Type B pancreatic cell (in vitro differentiated cells): ENCODE measurements around the gene RABL6. TPM values are rescaled to one million over a fixed set of nuclear protein-coding genes. Genes with fewer than 3 reads are reported as not detected.
"Not testable (repeated sequence)": the region's sequence is repeated elsewhere in the genome, so short reads cannot be mapped to it uniquely, and the experiment has no call there.

Source experiments
- DNase-seq: peaks from one replicate; pipeline ENCODE4 v3.0.0; 2021; ENCODE audit warnings: mixed read lengths; ENCODE audit not compliant: unreplicated experiment; ENCODE audit errors: extremely low spot score
- H3K27ac Mint-ChIP-seq: 2 replicates; pipeline ENCODE4 v1.8.0; 2021; ENCODE audit warnings: mild to moderate bottlenecking, mixed read lengths
- H3K27me3 Mint-ChIP-seq: 2 replicates; pipeline ENCODE4 v1.8.0; 2021; ENCODE audit warnings: mixed read lengths
- H3K36me3 Mint-ChIP-seq: 2 replicates; pipeline ENCODE4 v1.8.0; 2021; ENCODE audit warnings: mixed read lengths
- H3K4me1 Mint-ChIP-seq: one replicate; pipeline ENCODE4 v1.8.0; 2021; ENCODE audit warnings: mixed read lengths; ENCODE audit not compliant: unreplicated experiment
- H3K4me3 Mint-ChIP-seq: 2 replicates; pipeline ENCODE4 v1.8.0; 2021; ENCODE audit warnings: mild to moderate bottlenecking, mixed read lengths
- H3K9me3 Mint-ChIP-seq: 2 replicates; pipeline ENCODE4 v1.8.0; 2021; ENCODE audit warnings: mixed read lengths
- total RNA-seq: library from RNA; stranded (reverse); gene quantifications from 2 replicates; pipeline ENCODE4 v1.2.1, GENCODE V29; 2021; ENCODE audit warnings: low replicate concordance
- TF ChIP-seq, protein P1 (sequence below): fragments of 200-600 bp; sonication (generic); conservative IDR thresholded peaks from 2 replicates; pipeline ENCODE4 v1.5.0; 2021; ENCODE audit warnings: antibody characterized with exemption, mild to moderate bottlenecking

The RABL6 gene
- total RNA-seq, 1 donor from 2014 or later = 112 TPM

- Mint-ChIP-seq H3K27me3 (peaks cover 50% of the 10 kb centered on the region), H3K27ac (peak overlapping the region; percentile 65), H3K4me3 (peak overlapping the region; percentile 40), H3K9me3 (peaks cover 5% of the 10 kb centered on the region), H3K36me3 (no peaks in the 10 kb centered on the region), H3K4me1 (peaks cover 10% of the 10 kb centered on the region)
- TF ChIP-seq, protein P1, sequence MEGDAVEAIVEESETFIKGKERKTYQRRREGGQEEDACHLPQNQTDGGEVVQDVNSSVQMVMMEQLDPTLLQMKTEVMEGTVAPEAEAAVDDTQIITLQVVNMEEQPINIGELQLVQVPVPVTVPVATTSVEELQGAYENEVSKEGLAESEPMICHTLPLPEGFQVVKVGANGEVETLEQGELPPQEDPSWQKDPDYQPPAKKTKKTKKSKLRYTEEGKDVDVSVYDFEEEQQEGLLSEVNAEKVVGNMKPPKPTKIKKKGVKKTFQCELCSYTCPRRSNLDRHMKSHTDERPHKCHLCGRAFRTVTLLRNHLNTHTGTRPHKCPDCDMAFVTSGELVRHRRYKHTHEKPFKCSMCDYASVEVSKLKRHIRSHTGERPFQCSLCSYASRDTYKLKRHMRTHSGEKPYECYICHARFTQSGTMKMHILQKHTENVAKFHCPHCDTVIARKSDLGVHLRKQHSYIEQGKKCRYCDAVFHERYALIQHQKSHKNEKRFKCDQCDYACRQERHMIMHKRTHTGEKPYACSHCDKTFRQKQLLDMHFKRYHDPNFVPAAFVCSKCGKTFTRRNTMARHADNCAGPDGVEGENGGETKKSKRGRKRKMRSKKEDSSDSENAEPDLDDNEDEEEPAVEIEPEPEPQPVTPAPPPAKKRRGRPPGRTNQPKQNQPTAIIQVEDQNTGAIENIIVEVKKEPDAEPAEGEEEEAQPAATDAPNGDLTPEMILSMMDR = no peak
- DNase-seq = no peak
These were observed 30.4 kb upstream of the RABL6 start for GRCh38 chr9:136777359-136777758.

- peaks cover 10% of the 10 kb centered on the region for H3K4me1 Mint-ChIP-seq
- DNase-seq = no peak
- TF ChIP-seq, protein P1 = no peak
- no peak overlapping the region for H3K27ac Mint-ChIP-seq
- H3K4me3 Mint-ChIP-seq = no peak overlapping the region
- peaks cover 50% of the 10 kb centered on the region for H3K27me3 Mint-ChIP-seq
- no peaks in the 10 kb centered on the region for H3K36me3 Mint-ChIP-seq
- no peaks in the 10 kb centered on the region for H3K9me3 Mint-ChIP-seq
These were observed 27.9 kb upstream of the RABL6 start for GRCh38 chr9:136779808-136780207.

- no peaks in the 10 kb centered on the region for H3K36me3 Mint-ChIP-seq
- no peak overlapping the region for H3K27ac Mint-ChIP-seq
- no peak for DNase-seq
- peaks cover 8% of the 10 kb centered on the region for H3K4me1 Mint-ChIP-seq
- no peaks in the 10 kb centered on the region for H3K9me3 Mint-ChIP-seq
- peaks cover 52% of the 10 kb centered on the region for H3K27me3 Mint-ChIP-seq
- no peak overlapping the region for H3K4me3 Mint-ChIP-seq
- TF ChIP-seq, protein P1 = no peak
These were observed 25.3 kb upstream of the RABL6 start for GRCh38 chr9:136782452-136782851.

DNA sequence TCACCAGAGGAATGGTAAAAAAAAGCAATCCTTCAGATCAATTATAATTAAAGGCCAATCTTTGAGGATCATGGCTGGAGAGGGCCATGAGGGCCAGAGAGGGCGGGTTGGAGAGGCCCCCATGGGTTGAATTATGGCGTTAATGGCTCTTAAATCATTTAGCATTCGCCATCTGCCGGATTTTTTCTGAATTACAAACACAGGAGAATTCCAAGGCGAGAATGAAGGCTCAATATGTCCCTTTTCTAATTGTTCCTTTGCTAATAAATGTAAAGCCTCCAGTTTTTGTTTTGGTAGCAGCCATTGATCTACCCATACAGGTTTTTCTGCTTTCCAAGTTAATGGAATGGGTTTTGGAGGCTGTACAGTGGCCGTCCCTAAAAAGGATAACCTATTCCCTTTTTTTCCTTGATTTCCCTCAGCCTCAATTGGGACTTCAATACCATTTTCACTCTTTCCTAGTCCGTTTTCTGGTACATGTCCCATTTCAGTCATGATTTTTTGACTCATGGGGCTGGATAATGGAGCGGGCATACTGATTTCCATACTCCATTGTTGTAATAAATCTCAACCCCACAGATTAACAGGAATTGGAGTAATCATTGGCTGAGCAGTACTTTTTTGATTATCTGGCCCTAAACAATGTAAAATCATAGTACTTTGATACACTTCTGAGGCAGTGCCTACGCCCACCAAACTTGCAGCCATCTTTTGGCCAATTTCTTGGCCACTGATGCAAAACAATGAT is 23.3 kb upstream of the RABL6 start:
- Mint-ChIP-seq H3K27me3 (peaks cover 37% of the 10 kb centered on the region), H3K4me3 (no peak overlapping the region), H3K27ac (peak overlapping the region; percentile 46), H3K4me1 (peaks cover 28% of the 10 kb centered on the region), H3K36me3 (no peaks in the 10 kb centered on the region), H3K9me3 (no peaks in the 10 kb centered on the region)
- TF ChIP-seq, protein P1 = peak; percentile 74
- no peak for DNase-seq

- peaks cover 31% of the 10 kb centered on the region for H3K27me3 Mint-ChIP-seq
- TF ChIP-seq, protein P1 = no peak
- peak overlapping the region; percentile 46 for H3K27ac Mint-ChIP-seq
- H3K36me3 Mint-ChIP-seq = no peaks in the 10 kb centered on the region
- DNase-seq = no peak
- no peaks in the 10 kb centered on the region for H3K9me3 Mint-ChIP-seq
- H3K4me1 Mint-ChIP-seq = peaks cover 30% of the 10 kb centered on the region
- H3K4me3 Mint-ChIP-seq = no peak overlapping the region
These were observed 22.8 kb upstream of the RABL6 start for GRCh38 chr9:136784997-136785361.

- H3K4me1 Mint-ChIP-seq = peaks cover 30% of the 10 kb centered on the region
- peaks cover 23% of the 10 kb centered on the region for H3K27me3 Mint-ChIP-seq
- H3K4me3 Mint-ChIP-seq, H3K27ac Mint-ChIP-seq, H3K36me3 Mint-ChIP-seq, H3K9me3 Mint-ChIP-seq, DNase-seq: not testable (repeated sequence)
These were observed 22.0 kb upstream of the RABL6 start for GRCh38 chr9:136785565-136786355.
